Central memory CD4-positive, alpha-beta T cell (primary cell): ENCODE data around the gene FSCB.
"Not testable (repeated sequence)": the region's sequence is repeated elsewhere in the genome, so short reads cannot be mapped to it uniquely, and the experiment has no call there.

Source experiments
- DNase-seq: peaks from one replicate; pipeline ENCODE4 v3.0.0; 2022
- total RNA-seq, 3 experiments: gene quantifications; one replicate each; lab custom pipeline; 2026; lab: John Stamatoyannopoulos, UW

The FSCB gene, protein sequence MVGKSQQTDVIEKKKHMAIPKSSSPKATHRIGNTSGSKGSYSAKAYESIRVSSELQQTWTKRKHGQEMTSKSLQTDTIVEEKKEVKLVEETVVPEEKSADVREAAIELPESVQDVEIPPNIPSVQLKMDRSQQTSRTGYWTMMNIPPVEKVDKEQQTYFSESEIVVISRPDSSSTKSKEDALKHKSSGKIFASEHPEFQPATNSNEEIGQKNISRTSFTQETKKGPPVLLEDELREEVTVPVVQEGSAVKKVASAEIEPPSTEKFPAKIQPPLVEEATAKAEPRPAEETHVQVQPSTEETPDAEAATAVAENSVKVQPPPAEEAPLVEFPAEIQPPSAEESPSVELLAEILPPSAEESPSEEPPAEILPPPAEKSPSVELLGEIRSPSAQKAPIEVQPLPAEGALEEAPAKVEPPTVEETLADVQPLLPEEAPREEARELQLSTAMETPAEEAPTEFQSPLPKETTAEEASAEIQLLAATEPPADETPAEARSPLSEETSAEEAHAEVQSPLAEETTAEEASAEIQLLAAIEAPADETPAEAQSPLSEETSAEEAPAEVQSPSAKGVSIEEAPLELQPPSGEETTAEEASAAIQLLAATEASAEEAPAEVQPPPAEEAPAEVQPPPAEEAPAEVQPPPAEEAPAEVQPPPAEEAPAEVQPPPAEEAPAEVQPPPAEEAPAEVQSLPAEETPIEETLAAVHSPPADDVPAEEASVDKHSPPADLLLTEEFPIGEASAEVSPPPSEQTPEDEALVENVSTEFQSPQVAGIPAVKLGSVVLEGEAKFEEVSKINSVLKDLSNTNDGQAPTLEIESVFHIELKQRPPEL
- 0 reads per million in 3 experiments for total RNA-seq

DNA sequence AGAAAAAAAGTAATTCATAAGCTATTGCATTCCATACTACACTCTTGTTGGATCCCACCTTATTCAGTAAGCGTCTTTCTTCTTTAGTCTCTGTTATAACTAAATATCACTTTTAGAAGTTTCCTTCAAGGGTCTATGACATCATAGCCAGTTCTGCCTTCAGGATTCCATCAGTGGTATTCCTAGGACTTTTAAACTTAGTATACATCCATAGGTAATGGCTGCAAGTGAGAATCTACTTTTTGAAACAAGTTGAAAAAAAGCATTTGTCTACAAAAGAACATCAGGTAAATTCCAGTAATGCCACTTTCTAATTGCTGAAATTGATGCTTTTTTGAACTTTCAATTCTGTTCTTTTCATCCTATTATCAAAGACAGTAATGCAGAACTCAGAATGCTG is at the start of gene FSCB:
TSS of gene FSCB (minus strand) at position 101 of the 400 bp plus-strand sequence. CDS start 296 bp downstream, outside the sequence.
- DNase-seq = no peak

GRCh38 chr14:44531658-44532057 is 24.6 kb upstream of the FSCB start:
- DNase-seq = no peak

GRCh38 chr14:44530475-44530874 is 23.4 kb upstream of the FSCB start:
- DNase-seq = no peak

GRCh38 chr14:44529026-44529425 is 21.9 kb upstream of the FSCB start:
- DNase-seq = no peak

GRCh38 chr14:44528180-44528579 is 21.1 kb upstream of the FSCB start:
- no peak for DNase-seq

- no peak for DNase-seq
These were observed 18.2 kb upstream of the FSCB start for GRCh38 chr14:44525237-44525636.

GRCh38 chr14:44515668-44516067 is 8.6 kb upstream of the FSCB start:
- not testable (repeated sequence) for DNase-seq

DNA sequence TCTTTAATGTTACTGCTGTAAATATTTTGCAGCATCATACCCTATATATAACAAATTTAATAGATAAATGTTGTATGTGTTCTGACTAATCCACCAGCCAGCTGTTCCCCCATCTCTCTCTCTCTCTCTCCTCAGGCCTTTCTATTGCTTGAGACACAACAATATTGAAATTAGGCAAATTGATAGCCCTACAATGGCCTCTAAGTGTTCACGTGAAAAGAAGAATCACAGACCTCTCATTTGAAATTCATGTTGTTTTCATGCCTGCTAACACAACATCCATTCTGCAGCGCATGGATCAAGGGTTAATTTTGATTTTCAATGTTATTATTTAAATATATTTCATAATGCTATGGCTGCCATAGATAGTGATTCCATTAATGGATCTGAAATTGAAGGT is 1.8 kb upstream of the FSCB start:
- DNase-seq = no peak

GRCh38 chr14:44505588-44505987 is 1.5 kb downstream of the FSCB start:
- DNase-seq = no peak

GRCh38 chr14:44497148-44497547 is 9.9 kb downstream of the FSCB start:
- DNase-seq = no peak

DNA sequence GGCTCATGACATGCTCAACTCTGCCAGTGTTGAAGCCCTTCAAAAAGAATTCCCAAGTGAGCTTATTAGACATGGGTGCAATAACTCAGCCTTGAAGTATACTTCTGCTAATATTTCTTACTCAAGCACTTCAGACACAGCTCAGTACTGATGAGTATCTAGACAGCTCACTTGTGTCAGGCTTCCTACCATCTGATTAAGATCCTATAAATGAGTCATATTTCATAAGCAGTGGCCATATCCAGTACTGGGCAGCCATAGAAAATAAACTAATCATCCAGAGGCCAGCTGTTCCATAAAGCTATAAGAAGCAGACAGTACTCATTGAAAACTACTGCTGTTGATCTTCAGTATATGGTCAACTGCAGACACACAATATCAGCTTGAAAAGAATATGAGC is 12.9 kb downstream of the FSCB start:
- DNase-seq = no peak

DNA sequence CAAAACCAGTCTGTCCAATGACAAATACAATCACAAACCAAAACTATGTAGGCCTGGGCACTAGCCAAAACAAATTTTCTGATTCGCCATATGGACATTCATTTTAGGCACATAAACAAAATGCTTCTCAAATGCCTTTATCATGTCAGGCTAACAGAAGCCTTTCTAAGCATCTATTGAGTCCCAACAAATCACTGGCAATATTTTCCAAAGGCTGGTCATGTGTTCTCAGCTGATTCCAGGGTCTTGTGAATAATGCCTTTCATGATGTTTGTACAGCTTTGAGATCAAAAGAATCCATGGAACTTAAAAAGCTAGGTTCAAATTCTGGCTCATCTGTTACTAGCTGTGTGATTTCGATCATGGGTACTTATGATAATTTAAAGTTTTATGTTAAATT is 16.1 kb downstream of the FSCB start:
- DNase-seq = no peak

DNA sequence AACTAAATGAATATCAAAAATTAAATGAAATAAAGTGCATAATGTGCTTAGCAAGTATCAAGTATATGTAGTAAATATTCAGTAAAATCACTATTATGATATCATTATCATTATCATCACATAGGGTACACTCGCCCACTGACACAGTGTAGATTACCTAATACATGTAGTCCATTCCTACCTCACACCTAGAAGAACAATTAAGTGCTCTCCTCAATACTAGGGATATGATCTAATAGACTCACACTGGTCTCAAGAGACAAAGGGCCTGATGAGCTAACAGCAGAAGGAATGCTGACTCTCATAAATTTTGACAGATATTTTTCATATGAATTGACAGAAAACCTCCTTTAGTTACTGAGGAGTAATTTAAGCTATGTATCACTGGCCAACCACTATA is 29.1 kb downstream of the FSCB start:
- DNase-seq = no peak

- no peak for DNase-seq
These were observed 38.3 kb downstream of the FSCB start for GRCh38 chr14:44468771-44469170.

DNA sequence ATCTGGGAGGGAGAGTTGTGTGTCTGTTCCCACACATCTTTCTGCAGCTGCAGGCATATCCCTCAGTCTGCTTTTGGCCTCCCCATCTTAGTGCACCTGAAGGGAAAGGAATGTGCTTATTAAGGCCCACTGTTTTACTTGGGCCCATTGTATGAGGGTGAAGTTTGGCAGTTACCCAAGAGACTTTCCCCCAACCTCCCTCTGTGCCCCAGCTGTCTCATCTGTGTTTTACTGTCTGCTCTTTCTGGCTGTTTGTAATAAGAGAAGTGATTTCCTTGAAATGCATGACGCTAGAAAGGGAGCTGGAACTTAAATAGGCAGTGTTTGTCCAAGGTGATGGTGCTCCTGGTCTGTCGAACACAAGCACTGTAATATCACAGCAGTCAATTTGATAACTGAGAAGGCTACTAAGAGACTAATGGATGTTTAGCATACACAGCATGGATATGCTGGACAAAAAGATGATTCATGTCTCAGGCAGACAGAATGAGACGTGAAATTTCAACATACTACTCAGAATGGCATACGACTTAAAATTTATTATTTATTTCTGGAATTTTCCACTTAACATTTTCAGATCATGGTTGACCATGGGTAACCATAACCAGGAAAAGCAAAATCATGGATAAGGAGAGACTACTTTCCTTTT is 43.6 kb downstream of the FSCB start:
- DNase-seq = no peak

DNA sequence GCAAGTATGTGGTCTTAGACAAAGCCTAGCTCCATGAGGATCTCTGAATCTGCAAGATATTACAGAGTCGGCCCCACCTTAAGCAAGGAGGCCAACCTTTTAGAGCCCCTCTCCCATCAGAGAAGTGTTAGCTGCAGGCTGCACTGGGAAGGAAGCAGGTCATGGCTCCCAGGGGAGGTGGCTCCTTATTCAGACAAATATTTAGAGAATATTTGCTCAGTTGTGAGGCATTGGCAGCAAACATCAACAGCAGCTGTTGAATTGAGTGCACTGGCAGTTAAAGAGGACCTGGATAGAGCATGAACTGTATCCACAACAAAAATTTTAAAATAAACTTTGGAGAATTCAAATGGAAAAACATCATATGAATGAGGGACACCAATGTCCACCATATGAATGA is 44.7 kb downstream of the FSCB start:
- no peak for DNase-seq

DNA sequence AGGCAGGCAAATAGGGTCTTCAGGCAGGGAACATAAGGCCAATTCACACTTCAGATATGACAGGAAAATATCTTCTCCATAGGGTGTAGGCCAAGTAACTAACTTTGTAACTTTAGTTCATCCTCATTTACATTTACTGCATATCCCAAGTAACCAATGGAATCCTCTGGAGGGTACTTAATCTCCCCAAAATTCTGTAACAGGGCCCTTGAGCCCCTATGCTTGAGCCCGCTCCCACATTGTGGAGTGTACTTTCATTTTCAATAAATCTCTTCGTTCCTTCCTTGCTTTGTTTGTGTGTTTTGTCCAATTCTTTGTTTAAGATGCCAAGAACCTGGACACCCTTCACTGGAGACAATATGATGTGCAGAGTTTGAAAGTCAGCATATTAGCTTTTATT is 45.3 kb downstream of the FSCB start:
- DNase-seq = no peak
